SK-N-SH (cell line): ENCODE measurements around the gene MTAP. TPM values are rescaled to one million over a fixed set of nuclear protein-coding genes. Genes with fewer than 3 reads are reported as not detected.

ENCODE experiments used
- CTCF ChIA-PET: fragments of 300-600, 350-600 bp; formaldehyde crosslinking; extraction: SDS; loops from one replicate; lab custom pipeline; 2021; lab: Yijun Ruan, JAX
- POLR2A ChIA-PET: fragments of 350-600 bp; sonication (Branson Sonifier 250); formaldehyde crosslinking; extraction: SDS; loops from one replicate; lab custom pipeline; 2020; ENCODE audit warnings: antibody characterized with exemption, inconsistent platforms; lab: Yijun Ruan, JAX
- DNase-seq: peaks from one replicate; pipeline ENCODE4 v3.0.0; 2012
- H2AFZ ChIP-seq: fragments of 200-600 bp; sonication (generic); 2 replicates; pipeline ENCODE4 v1.8.1; 2016; ENCODE audit warnings: antibody characterized with exemption, mild to moderate bottlenecking, low read depth
- H3F3A ChIP-seq: fragments of 200-600 bp; sonication (generic); replicated peaks from 2 replicates; pipeline ENCODE3; 2016; ENCODE audit warnings: antibody characterized with exemption, mild to moderate bottlenecking; ENCODE audit not compliant: insufficient read depth
- H3K27ac ChIP-seq, 2 experiments: fragments of 200-500 bp in 1 of 2; fragments of 200-600 bp in 1 of 2; sonication (Bioruptor generic) in 1 of 2; sonication (generic), shearing (Covaris generic) in 1 of 2; 2 replicates each; pipeline versions ENCODE4 v1.5.1 to v1.6.1; 2014 to 2016; ENCODE audit warnings: low read depth in 2 of 2, inconsistent platforms in 1 of 2, low read length in 1 of 2, mild to moderate bottlenecking in 1 of 2, mixed read lengths in 1 of 2
- H3K27me3 ChIP-seq: fragments of 200-600 bp; sonication (generic), shearing (Covaris generic); 2 replicates; pipeline ENCODE4 v1.6.1; 2016; ENCODE audit warnings: mixed run types; ENCODE audit not compliant: insufficient read depth
- H3K36me3 ChIP-seq, 2 experiments: fragments of 200-500 bp in 1 of 2; fragments of 200-600 bp in 1 of 2; sonication (Bioruptor generic) in 1 of 2; sonication (generic) in 1 of 2; replicated peaks in 1 of 2; 2 replicates each; pipeline versions ENCODE3 to v1.5.1; 2014 to 2016; ENCODE audit warnings: low read length in 1 of 2, mild to moderate bottlenecking in 1 of 2; ENCODE audit not compliant: insufficient read depth in 2 of 2, control insufficient read depth in 1 of 2
- H3K4me1 ChIP-seq, 2 experiments: fragments of 200-500 bp in 1 of 2; fragments of 200-600 bp in 1 of 2; sonication (Bioruptor generic) in 1 of 2; sonication (generic), shearing (Covaris generic) in 1 of 2; 2 replicates each; pipeline versions ENCODE4 v1.5.1 to v1.6.1; 2014 to 2016; ENCODE audit warnings: low read depth in 1 of 2, low read length in 1 of 2, mixed run types in 1 of 2; ENCODE audit not compliant: insufficient read depth in 2 of 2, control insufficient read depth in 1 of 2
- H3K4me2 ChIP-seq: fragments of 200-600 bp; sonication (generic), shearing (Covaris generic); 2 replicates; pipeline ENCODE4 v1.6.1; 2017; ENCODE audit warnings: mixed run types
- H3K4me3 ChIP-seq, 2 experiments: fragments of 200-500 bp in 1 of 2; fragments of 200-600 bp in 1 of 2; sonication (Bioruptor generic) in 1 of 2; sonication (generic), shearing (Covaris generic) in 1 of 2; 2 replicates each; pipeline versions ENCODE4 v1.5.1 to v1.8.1; 2014 to 2016; ENCODE audit warnings: low read depth in 2 of 2, inconsistent platforms in 1 of 2, low read length in 1 of 2, mild to moderate bottlenecking in 1 of 2, mixed read lengths in 1 of 2, moderate library complexity in 1 of 2
- H3K79me2 ChIP-seq: fragments of 200-600 bp; sonication (generic); 2 replicates; pipeline ENCODE4 v1.8.1; 2017; ENCODE audit warnings: mild to moderate bottlenecking; ENCODE audit not compliant: insufficient read depth
- H3K9ac ChIP-seq: fragments of 200-600 bp; sonication (generic); 2 replicates; pipeline ENCODE4 v1.6.1; 2017; ENCODE audit warnings: mixed run types
- H3K9me2 ChIP-seq: fragments of 200-600 bp; sonication (generic); 2 replicates; pipeline ENCODE4 v1.6.1; 2017; ENCODE audit warnings: mixed run types
- H3K9me3 ChIP-seq: fragments of 200-600 bp; sonication (generic); 2 replicates; pipeline ENCODE4 v1.6.1; 2017; ENCODE audit warnings: mixed run types, mild to moderate bottlenecking, moderate library complexity
- H4K20me1 ChIP-seq: fragments of 200-600 bp; sonication (generic); 2 replicates; pipeline ENCODE4 v1.6.1; 2017; ENCODE audit warnings: mild to moderate bottlenecking, mixed run types; ENCODE audit not compliant: insufficient read depth
- ELF1 ChIP-seq: IDR thresholded peaks from 2 replicates; pipeline ENCODE4 v1.4.0; 2012
- EP300 ChIP-seq, 2 experiments: IDR thresholded peaks; 2 replicates each; pipeline versions ENCODE4 v1.4.0 to v1.6.1; 2012; ENCODE audit warnings: borderline replicate concordance in 1 of 2, low read depth in 1 of 2, low read length in 1 of 2
- FOSL2 ChIP-seq: IDR thresholded peaks from 2 replicates; pipeline ENCODE4 v1.4.0; 2012; ENCODE audit warnings: low read depth, mild to moderate bottlenecking, moderate library complexity, borderline replicate concordance
- JUND ChIP-seq: IDR thresholded peaks from 2 replicates; pipeline ENCODE4 v1.4.0; 2012
- MEF2A ChIP-seq: IDR thresholded peaks from 2 replicates; pipeline ENCODE4 v1.4.0; 2012; ENCODE audit warnings: low read depth, borderline replicate concordance
- MXI1 ChIP-seq: IDR thresholded peaks from 2 replicates; pipeline ENCODE4 v1.6.1; 2012; ENCODE audit warnings: mild to moderate bottlenecking, low read depth, low read length, improper control_type of control experiment
- NFIC ChIP-seq: IDR thresholded peaks from 2 replicates; pipeline ENCODE4 v1.4.0; 2012; ENCODE audit warnings: borderline replicate concordance
- NRF1 ChIP-seq: IDR thresholded peaks from 2 replicates; pipeline ENCODE4 v1.6.1; 2012; ENCODE audit warnings: low read depth, mild to moderate bottlenecking, low read length
- RAD21 ChIP-seq: IDR thresholded peaks from 2 replicates; pipeline ENCODE4 v1.6.1; 2012; ENCODE audit warnings: mild to moderate bottlenecking, low read length
- RCOR1 ChIP-seq: fragments of 150-350 bp; IDR thresholded peaks from 2 replicates; pipeline ENCODE4 v1.6.1; 2017; ENCODE audit warnings: antibody characterized with exemption, low read length
- RFX5 ChIP-seq: IDR thresholded peaks from 2 replicates; pipeline ENCODE4 v1.6.1; 2012; ENCODE audit warnings: mild to moderate bottlenecking, improper control_type of control experiment, low read length
- RXRA ChIP-seq: IDR thresholded peaks from 2 replicates; pipeline ENCODE4 v1.4.0; 2012; ENCODE audit warnings: low read depth, mild to moderate bottlenecking, borderline replicate concordance
- SIN3A ChIP-seq: IDR thresholded peaks from 2 replicates; pipeline ENCODE4 v1.6.1; 2012; ENCODE audit warnings: low read depth, mild to moderate bottlenecking, low read length, moderate library complexity, borderline replicate concordance
- SMC3 ChIP-seq: IDR thresholded peaks from 2 replicates; pipeline ENCODE4 v1.6.1; 2012; ENCODE audit warnings: low read depth, low read length, improper control_type of control experiment
- TAF1 ChIP-seq: IDR thresholded peaks from 2 replicates; pipeline ENCODE4 v1.6.1; 2012; ENCODE audit warnings: low read depth, mild to moderate bottlenecking, low read length, moderate library complexity, borderline replicate concordance
- TCF12 ChIP-seq: IDR thresholded peaks from 2 replicates; pipeline ENCODE4 v1.4.0; 2012
- TEAD4 ChIP-seq: IDR thresholded peaks from 2 replicates; pipeline ENCODE4 v1.4.0; 2012; ENCODE audit warnings: mild to moderate bottlenecking, borderline replicate concordance; ENCODE audit not compliant: insufficient read depth
- YY1 ChIP-seq: IDR thresholded peaks from 2 replicates; pipeline ENCODE4 v1.4.0; 2012; ENCODE audit warnings: low read depth, mild to moderate bottlenecking
- WGBS: methylation state at CpG from one replicate; pipeline ENCODE4 v1.1.6; 2017; ENCODE audit warnings: low lambda C conversion rate; 5-methylcytosine and 5-hydroxymethylcytosine counted together
- polyA plus RNA-seq, 3 experiments: library from polyadenylated mRNA; depleted of rRNA; stranded (reverse); fragments of >200 nt; gene quantifications; 2 replicates each; pipeline ENCODE4 v1.2.3, GENCODE V29; 2012
- TF ChIP-seq, protein P1 (sequence below): fragments of 200-600 bp; sonication (generic); IDR thresholded peaks from 2 replicates; pipeline ENCODE4 v1.6.1; 2017; ENCODE audit warnings: antibody characterized with exemption, mild to moderate bottlenecking, moderate library complexity
- TF ChIP-seq, protein P2 (sequence below): fragments of 150-350 bp; IDR thresholded peaks from 2 replicates; pipeline ENCODE4 v1.6.1; 2016; ENCODE audit warnings: mild to moderate bottlenecking, low read depth, low read length
- TF ChIP-seq, protein P3 (sequence below): IDR thresholded peaks from 2 replicates; pipeline ENCODE4 v1.4.0; 2012; ENCODE audit warnings: low read depth, borderline replicate concordance
- TF ChIP-seq, protein P4 (sequence below): IDR thresholded peaks from 2 replicates; pipeline ENCODE4 v1.4.0; 2012; ENCODE audit warnings: low read depth, borderline replicate concordance
- TF ChIP-seq, protein P5 (sequence below): fragments of 150-350 bp; IDR thresholded peaks from 2 replicates; pipeline ENCODE4 v1.6.1; 2017; ENCODE audit warnings: antibody characterized with exemption, low read length, low read depth, borderline replicate concordance

The MTAP gene
- polyA plus RNA-seq, 1 of the 3 experiments (the other 2 are of a cell fraction), result 9.8 TPM

DNA sequence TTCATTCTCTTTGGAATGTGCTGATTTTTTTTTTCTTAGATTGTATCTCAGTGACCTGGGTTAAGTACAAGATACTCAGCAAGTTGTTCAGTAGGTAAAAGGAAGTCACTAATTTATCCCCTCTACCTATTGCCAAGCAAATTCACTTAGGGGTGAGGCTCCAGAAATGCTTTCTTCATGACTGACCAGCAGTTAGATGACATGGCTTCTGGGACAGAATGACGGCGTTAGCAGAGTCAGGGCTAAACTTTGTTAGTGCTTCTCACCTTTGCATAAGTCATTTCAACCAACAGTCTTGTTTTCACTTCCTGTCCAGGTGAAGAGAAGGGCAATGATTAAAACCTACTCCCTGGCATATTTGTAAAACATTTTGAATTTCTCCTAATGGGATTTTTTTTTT, 20.2 kb upstream of the MTAP start:
- Histone ChIP-seq H4K20me1 (no peaks in the 10 kb centered on the region), H3K9ac (no peak overlapping the region), H3K79me2 (no peaks in the 10 kb centered on the region), H3K4me1 (no peaks in the 10 kb centered on the region), H3F3A (no peaks in the 10 kb centered on the region), H3K27me3 (peaks cover 11% of the 10 kb centered on the region; the same call in 1 of the 2 replicates), H3K36me3 (no peaks in the 10 kb centered on the region), H3K4me2 (no peak overlapping the region), H3K27ac (no peak overlapping the region), H3K9me3 (no peaks in the 10 kb centered on the region), H3K9me2 (no peaks in the 10 kb centered on the region), H3K4me3 (no peak overlapping the region), H2AFZ (no peak overlapping the region)
- TF ChIP-seq TAF1 (no peak), TEAD4 (no peak), YY1 (no peak), FOSL2 (no peak), NRF1 (no peak), SIN3A (no peak), JUND (no peak), NFIC (no peak), RAD21 (no peak), MXI1 (no peak), MEF2A (no peak), SMC3 (no peak), EP300 (IDR thresholded peaks at IDR 0.05; ENCODE audit: borderline replicate concordance in 1 of 2, low read depth in 1 of 2, low read length in 1 of 2) (no peak), ELF1 (no peak), TCF12 (no peak), RCOR1 (no peak), RFX5 (no peak)
- TF ChIP-seq, protein P1, sequence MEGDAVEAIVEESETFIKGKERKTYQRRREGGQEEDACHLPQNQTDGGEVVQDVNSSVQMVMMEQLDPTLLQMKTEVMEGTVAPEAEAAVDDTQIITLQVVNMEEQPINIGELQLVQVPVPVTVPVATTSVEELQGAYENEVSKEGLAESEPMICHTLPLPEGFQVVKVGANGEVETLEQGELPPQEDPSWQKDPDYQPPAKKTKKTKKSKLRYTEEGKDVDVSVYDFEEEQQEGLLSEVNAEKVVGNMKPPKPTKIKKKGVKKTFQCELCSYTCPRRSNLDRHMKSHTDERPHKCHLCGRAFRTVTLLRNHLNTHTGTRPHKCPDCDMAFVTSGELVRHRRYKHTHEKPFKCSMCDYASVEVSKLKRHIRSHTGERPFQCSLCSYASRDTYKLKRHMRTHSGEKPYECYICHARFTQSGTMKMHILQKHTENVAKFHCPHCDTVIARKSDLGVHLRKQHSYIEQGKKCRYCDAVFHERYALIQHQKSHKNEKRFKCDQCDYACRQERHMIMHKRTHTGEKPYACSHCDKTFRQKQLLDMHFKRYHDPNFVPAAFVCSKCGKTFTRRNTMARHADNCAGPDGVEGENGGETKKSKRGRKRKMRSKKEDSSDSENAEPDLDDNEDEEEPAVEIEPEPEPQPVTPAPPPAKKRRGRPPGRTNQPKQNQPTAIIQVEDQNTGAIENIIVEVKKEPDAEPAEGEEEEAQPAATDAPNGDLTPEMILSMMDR, result no peak
- TF ChIP-seq, protein P2, sequence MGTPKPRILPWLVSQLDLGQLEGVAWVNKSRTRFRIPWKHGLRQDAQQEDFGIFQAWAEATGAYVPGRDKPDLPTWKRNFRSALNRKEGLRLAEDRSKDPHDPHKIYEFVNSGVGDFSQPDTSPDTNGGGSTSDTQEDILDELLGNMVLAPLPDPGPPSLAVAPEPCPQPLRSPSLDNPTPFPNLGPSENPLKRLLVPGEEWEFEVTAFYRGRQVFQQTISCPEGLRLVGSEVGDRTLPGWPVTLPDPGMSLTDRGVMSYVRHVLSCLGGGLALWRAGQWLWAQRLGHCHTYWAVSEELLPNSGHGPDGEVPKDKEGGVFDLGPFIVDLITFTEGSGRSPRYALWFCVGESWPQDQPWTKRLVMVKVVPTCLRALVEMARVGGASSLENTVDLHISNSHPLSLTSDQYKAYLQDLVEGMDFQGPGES, result no peak
- WGBS, result 27% methylated on average over 2 of the region's 2 CpGs
- no peak for DNase-seq
- CTCF ChIA-PET, result no interaction called here
- POLR2A ChIA-PET, result no interaction called here

DNA sequence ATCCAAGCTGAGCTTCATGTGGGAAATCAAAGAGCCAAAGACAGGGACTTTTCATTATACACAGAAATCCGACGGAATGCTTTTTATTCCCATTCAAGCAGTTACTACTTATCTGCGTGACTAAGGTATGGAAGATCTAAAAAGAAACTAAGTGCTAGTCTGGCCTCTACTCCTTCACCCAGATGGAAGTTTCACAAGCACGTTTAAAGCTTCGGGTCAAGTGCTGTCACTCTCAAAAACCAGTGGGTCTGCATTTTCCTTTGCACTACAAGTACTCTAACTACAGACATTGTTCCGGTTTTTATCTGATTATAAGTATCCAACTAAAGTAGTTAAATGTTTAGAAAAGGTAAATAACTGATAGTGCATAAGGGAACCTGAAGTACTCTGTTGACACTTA, 13.7 kb upstream of the MTAP start:
- Histone ChIP-seq H3K9ac (no peak overlapping the region), H3F3A (no peaks in the 10 kb centered on the region), H3K27me3 (peaks cover 52% of the 10 kb centered on the region), H3K27ac (no peak overlapping the region), H2AFZ (no peak overlapping the region), H4K20me1 (no peaks in the 10 kb centered on the region), H3K9me2 (no peaks in the 10 kb centered on the region), H3K4me1 (no peaks in the 10 kb centered on the region), H3K9me3 (no peaks in the 10 kb centered on the region), H3K4me2 (no peak overlapping the region), H3K4me3 (no peak overlapping the region), H3K36me3 (no peaks in the 10 kb centered on the region), H3K79me2 (no peaks in the 10 kb centered on the region)
- ChIA-PET POLR2A (no interaction called here), CTCF (interaction anchor here (0.6 to 2.3 kb wide), 16 partner anchors 9 to 553 kb away, joined by 3 to 7 read pairs (median 4); no protein-coding TSS in a partner anchor)
- WGBS, result 32% methylated on average over 6 of the region's 6 CpGs
- DNase-seq, result no peak
- TF ChIP-seq RXRA (no peak), RCOR1 (no peak), SMC3 (no peak), RFX5 (no peak)
- TF ChIP-seq, protein P3, sequence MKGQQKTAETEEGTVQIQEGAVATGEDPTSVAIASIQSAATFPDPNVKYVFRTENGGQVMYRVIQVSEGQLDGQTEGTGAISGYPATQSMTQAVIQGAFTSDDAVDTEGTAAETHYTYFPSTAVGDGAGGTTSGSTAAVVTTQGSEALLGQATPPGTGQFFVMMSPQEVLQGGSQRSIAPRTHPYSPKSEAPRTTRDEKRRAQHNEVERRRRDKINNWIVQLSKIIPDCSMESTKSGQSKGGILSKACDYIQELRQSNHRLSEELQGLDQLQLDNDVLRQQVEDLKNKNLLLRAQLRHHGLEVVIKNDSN, result no peak
- TF ChIP-seq, protein P4, sequence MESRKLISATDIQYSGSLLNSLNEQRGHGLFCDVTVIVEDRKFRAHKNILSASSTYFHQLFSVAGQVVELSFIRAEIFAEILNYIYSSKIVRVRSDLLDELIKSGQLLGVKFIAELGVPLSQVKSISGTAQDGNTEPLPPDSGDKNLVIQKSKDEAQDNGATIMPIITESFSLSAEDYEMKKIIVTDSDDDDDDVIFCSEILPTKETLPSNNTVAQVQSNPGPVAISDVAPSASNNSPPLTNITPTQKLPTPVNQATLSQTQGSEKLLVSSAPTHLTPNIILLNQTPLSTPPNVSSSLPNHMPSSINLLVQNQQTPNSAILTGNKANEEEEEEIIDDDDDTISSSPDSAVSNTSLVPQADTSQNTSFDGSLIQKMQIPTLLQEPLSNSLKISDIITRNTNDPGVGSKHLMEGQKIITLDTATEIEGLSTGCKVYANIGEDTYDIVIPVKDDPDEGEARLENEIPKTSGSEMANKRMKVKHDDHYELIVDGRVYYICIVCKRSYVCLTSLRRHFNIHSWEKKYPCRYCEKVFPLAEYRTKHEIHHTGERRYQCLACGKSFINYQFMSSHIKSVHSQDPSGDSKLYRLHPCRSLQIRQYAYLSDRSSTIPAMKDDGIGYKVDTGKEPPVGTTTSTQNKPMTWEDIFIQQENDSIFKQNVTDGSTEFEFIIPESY, result no peak
- TF ChIP-seq, protein P2, result no peak
- TF ChIP-seq, protein P5, sequence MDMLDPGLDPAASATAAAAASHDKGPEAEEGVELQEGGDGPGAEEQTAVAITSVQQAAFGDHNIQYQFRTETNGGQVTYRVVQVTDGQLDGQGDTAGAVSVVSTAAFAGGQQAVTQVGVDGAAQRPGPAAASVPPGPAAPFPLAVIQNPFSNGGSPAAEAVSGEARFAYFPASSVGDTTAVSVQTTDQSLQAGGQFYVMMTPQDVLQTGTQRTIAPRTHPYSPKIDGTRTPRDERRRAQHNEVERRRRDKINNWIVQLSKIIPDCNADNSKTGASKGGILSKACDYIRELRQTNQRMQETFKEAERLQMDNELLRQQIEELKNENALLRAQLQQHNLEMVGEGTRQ, result no peak
